GM23338 (cell line): ENCODE measurements around the gene USP10.

Experiments used
- CREB1 ChIP-seq: fragments of 250-450 bp; sonication (Bioruptor Pico); IDR thresholded peaks from 2 replicates; pipeline ENCODE4 v1.5.0; 2020; ENCODE audit warnings: low read depth, mild to moderate bottlenecking, moderate library complexity
- CTCF ChIP-seq, 2 experiments: fragments of 200-600 bp in 1 of 2; sonication (generic) in 1 of 2; conservative IDR thresholded peaks; 2 replicates each; pipeline versions ENCODE4 v1.5.1 to v1.6.1; 2016 to 2017; ENCODE audit warnings: antibody characterized with exemption in 2 of 2, low read depth in 2 of 2, mild to moderate bottlenecking in 2 of 2, moderate library complexity in 1 of 2
- ETS1 ChIP-seq: IDR thresholded peaks from 2 replicates; pipeline ENCODE4 v1.6.1; 2016; ENCODE audit warnings: antibody characterized with exemption
- EZH2 ChIP-seq: fragments of 200-600 bp; sonication (generic); IDR thresholded peaks from one replicate; pipeline ENCODE4 v1.8.0; 2017; ENCODE audit warnings: antibody characterized with exemption, mild to moderate bottlenecking, low read depth; ENCODE audit not compliant: unreplicated experiment
- EZH2phosphoT487 ChIP-seq: fragments of 200-600 bp; sonication (generic); IDR thresholded peaks from one replicate; pipeline ENCODE4 v1.8.1; 2018; ENCODE audit warnings: antibody characterized with exemption; ENCODE audit not compliant: unreplicated experiment
- JUNB ChIP-seq: IDR thresholded peaks from one replicate; pipeline ENCODE4 v1.6.1; 2016; ENCODE audit warnings: antibody characterized with exemption; ENCODE audit not compliant: unreplicated experiment
- NANOG ChIP-seq: IDR thresholded peaks from 2 replicates; pipeline ENCODE4 v1.6.1; 2016; ENCODE audit warnings: antibody characterized with exemption, borderline replicate concordance
- POLR2AphosphoS5 ChIP-seq: IDR thresholded peaks from 2 replicates; pipeline ENCODE4 v1.6.1; 2016; ENCODE audit warnings: antibody characterized with exemption, low read depth
- REST ChIP-seq: IDR thresholded peaks from one replicate; pipeline ENCODE4 v1.6.1; 2018; ENCODE audit warnings: antibody characterized with exemption; ENCODE audit not compliant: unreplicated experiment
- STAT1 ChIP-seq: IDR thresholded peaks from one replicate; pipeline ENCODE4 v1.6.1; 2016; ENCODE audit warnings: antibody characterized with exemption; ENCODE audit not compliant: unreplicated experiment
- ZNF114 ChIP-seq: fragments of 250-450 bp; sonication (Bioruptor Pico); IDR thresholded peaks from 2 replicates; pipeline ENCODE4 v1.5.0; 2020; ENCODE audit warnings: mild to moderate bottlenecking, moderate library complexity
- ZNF462 ChIP-seq: fragments of 250-450 bp; sonication (Bioruptor Pico); IDR thresholded peaks from 2 replicates; pipeline ENCODE4 v1.5.0; 2020; ENCODE audit warnings: mild to moderate bottlenecking, moderate library complexity

- TF ChIP-seq CTCF (conservative IDR thresholded peaks at IDR 0.05; ENCODE audit: low read depth in 2 of 2) (no peak), POLR2AphosphoS5 (no peak), EZH2 (no peak), EZH2phosphoT487 (no peak), JUNB (no peak), REST (no peak), ZNF462 (CRISPR knock-in tag) (no peak), ZNF114 (CRISPR knock-in tag) (no peak), CREB1 (CRISPR knock-in tag) (no peak), STAT1 (no peak), ETS1 (no peak), NANOG (no peak)
Observed at GRCh38 chr16:84751947-84752346, 52.1 kb downstream of the USP10 start.
